ENCODE measurements around the gene RAP1GAP2.

- TF ChIP-seq CTCF (IDR thresholded peaks at IDR 0.05; ENCODE audit: low read depth, low read length, poor library complexity, severe bottlenecking) (no peak), EZH2phosphoT487 (IDR thresholded peaks at IDR 0.05; ENCODE audit: borderline replicate concordance, low read length) (no peak)
These were observed 185.1 kb downstream of the RAP1GAP2 start for GRCh38 chr17:2981325-2981724.

Measured in DOHH2 (cell line).